Subcutaneous adipose tissue (tissue), 4 donors: ENCODE data around the gene ZNF235. TPM values are rescaled to one million over a fixed set of nuclear protein-coding genes. Genes with fewer than 3 reads are reported as not detected.

Source experiments
- CTCF ChIP-seq: fragments of 450-650 bp; IDR thresholded peaks from one replicate; pipeline ENCODE4 v1.5.1; 2016; ENCODE audit warnings: low read depth, mild to moderate bottlenecking, control low read depth, antibody characterized with exemption, moderate library complexity
- total RNA-seq, 4 donors: library from RNA; depleted of rRNA; stranded (reverse); fragments of >200 nt; gene quantifications; one replicate each; pipeline ENCODE4 v1.1.0, GENCODE V29; 2016

ZNF235 gene
- total RNA-seq, 4 donors from 2014 or later: 5.1 to 7.5 (median 7.0) TPM

- TF ChIP-seq CTCF: no peak
These were observed 8.4 kb upstream of the ZNF235 start for GRCh38 chr19:44313231-44313630.

- no peak for TF ChIP-seq CTCF
These were observed 3.2 kb upstream of the ZNF235 start for GRCh38 chr19:44308011-44308410.

GRCh38 chr19:44306283-44306682 is 1.5 kb upstream of the ZNF235 start:
- TF ChIP-seq CTCF: no peak

- TF ChIP-seq CTCF: no peak
These were observed 632 bp upstream of the ZNF235 start for GRCh38 chr19:44305457-44305856.

- no peak for TF ChIP-seq CTCF
These were observed 753 bp downstream of the ZNF235 start for GRCh38 chr19:44303976-44304568.

- TF ChIP-seq CTCF: no peak
These were observed 1.5 kb downstream of the ZNF235 start for GRCh38 chr19:44303320-44303719.

GRCh38 chr19:44284968-44285367 is 19.9 kb downstream of the ZNF235 start:
- TF ChIP-seq CTCF: no peak
